ENCODE results near the gene FOXK2.

The FOXK2 gene

GRCh38 chr17:82613283-82614094 is 94.0 kb downstream of the FOXK2 start:
- H3K27ac ChIP-seq = no peak overlapping the region
- no peak for TF ChIP-seq CTCF (conservative IDR thresholded peaks at IDR 0.05)

DNA sequence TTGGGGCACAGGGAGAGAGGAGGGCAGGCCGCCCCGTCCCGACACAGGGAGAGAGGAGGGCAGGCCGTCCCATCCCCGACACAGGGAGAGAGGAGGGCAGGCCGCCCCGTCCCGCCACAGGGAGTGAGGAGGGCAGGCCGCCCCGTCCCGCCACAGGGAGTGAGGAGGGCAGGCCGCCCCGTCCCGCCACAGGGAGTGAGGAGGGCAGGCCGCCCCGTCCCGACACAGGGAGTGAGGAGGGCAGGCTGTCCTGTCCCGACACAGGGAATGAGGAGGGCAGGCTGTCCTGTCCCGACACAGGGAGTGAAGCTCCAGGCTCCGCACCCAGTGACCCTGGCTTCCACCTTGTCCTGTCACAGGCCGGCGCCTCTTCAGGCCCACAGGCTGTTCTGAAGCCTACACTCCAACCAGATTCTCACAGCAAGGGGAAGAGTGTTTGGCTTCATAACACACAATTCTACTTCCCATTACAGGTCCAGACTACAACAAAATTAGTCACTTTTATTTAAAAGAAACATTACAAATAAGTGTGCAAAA is 94.6 kb downstream of the FOXK2 start:
- H3K27ac ChIP-seq = no peak overlapping the region
- no peak for TF ChIP-seq CTCF (conservative IDR thresholded peaks at IDR 0.05)

DNA sequence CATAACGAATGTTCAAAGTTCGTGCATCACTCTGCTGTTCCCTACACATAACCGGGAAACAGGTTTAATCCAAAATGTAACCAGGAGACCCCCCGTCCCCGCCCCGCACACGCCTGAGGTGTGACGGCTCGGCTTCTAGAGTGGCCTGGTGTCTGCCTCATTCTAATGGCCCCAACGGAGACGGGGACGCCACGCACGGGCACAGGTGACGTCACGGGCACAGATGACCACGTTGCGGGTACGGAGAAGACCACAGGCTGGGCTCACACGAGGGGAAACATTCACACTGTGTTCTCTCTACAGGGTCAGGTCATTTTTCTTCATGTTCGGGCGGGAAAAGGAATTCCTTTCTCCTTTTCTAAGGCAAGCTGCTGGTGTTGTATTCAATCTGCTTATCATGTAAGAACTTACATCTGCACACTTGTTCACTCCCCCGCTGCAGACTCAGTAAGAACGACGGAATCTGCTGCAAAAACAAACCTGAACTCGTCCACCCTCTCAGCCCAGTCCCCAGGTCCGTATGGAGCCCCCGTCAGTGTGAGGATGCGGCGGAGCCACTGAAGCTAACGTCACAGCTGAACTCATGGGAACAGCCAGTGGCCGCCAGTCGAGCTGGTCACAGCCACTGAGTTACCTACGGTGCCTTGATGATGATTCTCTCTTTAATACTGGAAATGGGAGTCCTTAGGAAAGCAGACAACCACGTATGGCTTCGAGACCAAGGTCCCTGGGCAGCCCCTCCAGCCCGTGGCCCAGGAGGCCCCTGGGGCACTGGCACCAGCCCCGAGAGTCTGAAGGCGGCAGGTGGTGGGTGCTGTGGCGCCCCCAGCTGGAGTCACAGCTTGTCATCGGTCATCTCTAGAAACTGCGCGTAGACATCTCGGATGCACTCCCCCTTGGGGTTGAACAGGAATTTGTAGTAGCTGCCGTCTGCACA is 95.8 kb downstream of the FOXK2 start:
- H3K27ac ChIP-seq = no peak overlapping the region
- TF ChIP-seq CTCF (conservative IDR thresholded peaks at IDR 0.05) = peak; percentile 32; the same call in 1 of the 2 replicates

DNA sequence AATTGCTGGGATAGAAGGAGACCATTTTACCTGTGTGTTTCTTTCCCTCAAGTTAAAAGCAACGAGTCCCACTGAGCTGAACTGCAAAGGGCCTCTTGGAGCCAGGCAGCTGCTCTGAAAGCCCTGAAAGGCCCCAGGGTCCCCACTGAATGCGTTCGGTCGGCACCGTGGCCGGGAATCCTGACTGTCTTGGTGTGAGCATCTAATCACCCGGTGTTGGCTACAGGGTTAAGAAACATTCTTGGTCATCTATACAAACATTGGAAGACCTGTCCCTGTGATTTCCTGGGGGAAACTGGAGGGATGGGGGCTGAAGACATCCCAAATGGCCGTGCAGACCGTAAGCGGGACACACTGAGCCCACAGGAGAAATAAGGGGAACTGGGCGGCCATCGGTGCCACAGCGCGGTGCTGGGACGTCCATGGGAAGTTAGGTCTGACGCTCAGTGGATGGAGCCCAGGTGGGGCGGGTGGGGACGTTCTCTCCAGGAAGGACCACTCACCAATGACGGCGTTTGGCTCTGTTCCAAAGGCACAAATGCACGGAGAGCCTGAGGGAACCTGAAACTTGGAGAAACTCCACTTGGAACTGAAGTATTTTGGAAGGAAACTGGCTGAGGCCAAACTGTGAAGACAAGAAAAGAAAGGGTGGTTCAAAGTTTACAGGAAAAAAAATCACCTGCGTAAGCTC is 96.6 kb downstream of the FOXK2 start:
- H3K27ac ChIP-seq = no peak overlapping the region
- no peak for TF ChIP-seq CTCF (conservative IDR thresholded peaks at IDR 0.05)

DNA sequence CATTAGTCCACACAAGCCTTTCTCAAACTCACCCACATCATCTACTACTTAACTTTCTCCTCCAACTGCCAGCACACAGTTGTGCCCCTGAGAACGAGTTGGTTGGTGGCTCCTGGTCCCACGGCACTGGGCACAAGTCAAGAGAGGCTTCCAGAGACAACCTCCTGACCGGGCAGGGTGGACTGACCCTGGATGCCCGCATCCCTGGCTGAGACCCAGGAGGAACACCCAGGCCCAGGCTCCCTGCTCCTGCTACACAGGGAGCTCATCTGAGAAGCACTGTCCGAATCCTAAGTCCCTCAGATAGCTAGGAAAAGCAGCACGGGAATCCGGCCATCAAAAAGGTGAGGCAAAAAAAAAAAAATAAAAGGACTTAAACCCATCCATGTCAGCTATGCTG is 99.7 kb downstream of the FOXK2 start:
- 0 out of 2 replicates have a peak overlapping the region, but pooled peaks have one; percentile 62 for H3K27ac ChIP-seq
- no peak for TF ChIP-seq CTCF (conservative IDR thresholded peaks at IDR 0.05)

- no peak for TF ChIP-seq CTCF (conservative IDR thresholded peaks at IDR 0.05)
- H3K27ac ChIP-seq = 0 out of 2 replicates have a peak overlapping the region, but pooled peaks have one; percentile 62
Observed at GRCh38 chr17:82619641-82620040, 100.1 kb downstream of the FOXK2 start.
